GM08714 (cell line): ENCODE data around the gene GNL1.
"Not testable (repeated sequence)": the region's sequence is repeated elsewhere in the genome, so short reads cannot be mapped to it uniquely, and the experiment has no call there.

Experiments
- H3K4me3 ChIP-seq: fragments of 200-500 bp; sonication (Bioruptor generic); 2 replicates; pipeline ENCODE4 v1.5.1; 2014; ENCODE audit warnings: mild to moderate bottlenecking, low read length, inconsistent platforms
- ZNF274 ChIP-seq: IDR thresholded peaks from 2 replicates; pipeline ENCODE4 v1.6.1; 2012; ENCODE audit warnings: mild to moderate bottlenecking, low read depth, low read length

Gene GNL1, protein sequence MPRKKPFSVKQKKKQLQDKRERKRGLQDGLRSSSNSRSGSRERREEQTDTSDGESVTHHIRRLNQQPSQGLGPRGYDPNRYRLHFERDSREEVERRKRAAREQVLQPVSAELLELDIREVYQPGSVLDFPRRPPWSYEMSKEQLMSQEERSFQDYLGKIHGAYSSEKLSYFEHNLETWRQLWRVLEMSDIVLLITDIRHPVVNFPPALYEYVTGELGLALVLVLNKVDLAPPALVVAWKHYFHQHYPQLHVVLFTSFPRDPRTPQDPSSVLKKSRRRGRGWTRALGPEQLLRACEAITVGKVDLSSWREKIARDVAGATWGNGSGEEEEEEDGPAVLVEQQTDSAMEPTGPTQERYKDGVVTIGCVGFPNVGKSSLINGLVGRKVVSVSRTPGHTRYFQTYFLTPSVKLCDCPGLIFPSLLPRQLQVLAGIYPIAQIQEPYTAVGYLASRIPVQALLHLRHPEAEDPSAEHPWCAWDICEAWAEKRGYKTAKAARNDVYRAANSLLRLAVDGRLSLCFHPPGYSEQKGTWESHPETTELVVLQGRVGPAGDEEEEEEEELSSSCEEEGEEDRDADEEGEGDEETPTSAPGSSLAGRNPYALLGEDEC

DNA sequence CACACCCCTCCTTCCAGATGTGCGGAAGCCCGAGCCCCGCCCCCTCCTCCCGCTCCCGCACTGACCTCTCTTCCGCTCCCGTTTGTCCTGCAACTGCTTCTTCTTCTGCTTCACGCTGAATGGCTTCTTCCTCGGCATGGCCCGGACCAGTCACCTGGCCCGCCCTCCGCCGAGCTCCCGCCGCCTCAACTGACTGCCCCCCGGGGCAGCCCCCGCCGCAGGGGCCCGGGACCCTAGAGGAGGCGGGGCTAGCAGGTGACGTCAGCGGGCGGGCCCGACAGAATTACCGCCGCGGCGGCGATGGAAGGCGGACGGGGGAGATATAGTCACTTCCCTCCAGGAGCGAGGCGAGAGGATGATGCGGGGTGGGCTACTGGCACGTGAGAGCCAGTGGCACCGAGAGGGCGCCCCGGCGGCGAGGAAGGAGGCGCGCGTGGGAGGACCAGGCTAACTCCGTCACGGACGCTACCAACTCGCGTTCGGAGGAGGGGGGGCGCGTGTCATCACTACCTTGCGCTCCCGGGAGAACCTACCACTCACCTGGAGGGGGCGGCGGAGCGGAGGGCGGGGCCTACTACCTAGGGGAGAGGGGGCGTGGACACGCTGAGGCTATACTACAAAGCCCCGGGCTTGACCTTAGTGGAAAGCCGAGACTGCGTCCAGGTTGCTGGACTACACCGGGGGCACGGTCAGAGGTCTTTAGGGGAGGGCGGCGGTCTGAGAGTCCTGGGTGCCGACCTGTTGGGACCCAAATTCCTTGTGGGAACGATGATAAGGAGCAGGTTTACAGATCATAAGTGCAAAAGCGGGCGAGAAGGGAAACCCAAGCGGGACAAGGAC is at the start of gene GNL1:
TSS of gene GNL1 (minus strand) at position 424 of the 840 bp plus-strand sequence. CDS start at position 138, 286 bp downstream.
- TF ChIP-seq ZNF274, result no peak
- peak within 1 kb of the TSS; percentile 92 for H3K4me3 ChIP-seq

DNA sequence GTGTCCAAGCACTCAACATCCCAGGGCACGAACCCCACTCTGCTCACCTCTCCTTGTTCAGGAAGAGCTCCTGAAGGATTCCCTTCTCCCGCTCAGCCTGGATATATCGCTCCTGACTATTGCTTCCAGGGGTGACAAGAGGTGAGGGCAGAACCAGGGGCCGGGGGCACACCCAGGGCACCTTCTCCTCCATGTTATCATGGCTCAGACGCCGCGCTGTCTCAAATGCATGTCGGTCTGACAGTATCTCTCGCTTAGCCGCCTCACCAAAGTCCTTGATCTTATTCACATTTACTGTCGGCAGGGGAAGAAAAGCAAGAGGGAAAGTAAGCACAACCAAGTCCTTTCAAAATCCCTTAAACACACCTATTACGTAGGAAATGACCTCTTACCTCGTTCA is 47.7 kb upstream of the GNL1 start:
- no peak overlapping the region for H3K4me3 ChIP-seq
- TF ChIP-seq ZNF274, result no peak

DNA sequence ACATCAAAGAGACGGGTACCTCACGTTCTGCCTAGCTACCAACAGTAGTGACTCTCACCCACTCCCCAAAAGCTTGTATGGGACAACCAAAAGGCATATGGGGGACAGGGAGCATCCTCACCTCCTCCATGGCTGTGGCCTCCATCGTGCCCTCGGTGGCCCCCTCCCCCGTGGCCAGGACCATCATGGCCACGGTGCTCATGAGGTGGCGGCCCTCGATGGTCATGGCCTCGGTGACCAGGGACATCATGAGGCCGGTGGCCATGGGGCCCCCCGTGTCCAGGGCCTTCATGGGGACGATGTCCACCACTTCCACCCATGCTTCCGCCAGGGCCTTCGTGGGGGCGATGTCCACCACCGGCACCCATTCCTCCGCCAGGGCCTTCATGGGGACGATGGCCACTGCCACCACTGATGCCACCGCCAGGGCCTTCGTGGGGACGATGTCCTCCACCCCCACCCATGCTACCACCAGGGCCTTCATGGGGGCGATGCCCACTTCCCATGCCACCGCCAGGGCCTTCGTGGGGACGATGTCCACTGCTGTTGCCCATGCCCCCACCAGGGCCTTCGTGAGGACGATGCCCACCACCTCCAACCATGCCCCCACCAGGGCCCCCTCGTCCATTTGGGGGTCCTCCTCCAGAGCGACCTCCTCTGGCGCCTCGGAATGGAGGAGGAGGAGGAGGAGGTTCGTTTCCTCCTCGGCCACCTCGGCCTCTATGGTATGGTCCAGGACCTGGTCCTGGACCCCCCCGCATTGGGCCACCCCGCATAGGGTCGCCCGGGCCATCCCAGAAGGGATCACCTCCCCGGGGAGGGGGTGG is 45.7 kb upstream of the GNL1 start:
- no peak overlapping the region for H3K4me3 ChIP-seq
- no peak for TF ChIP-seq ZNF274

DNA sequence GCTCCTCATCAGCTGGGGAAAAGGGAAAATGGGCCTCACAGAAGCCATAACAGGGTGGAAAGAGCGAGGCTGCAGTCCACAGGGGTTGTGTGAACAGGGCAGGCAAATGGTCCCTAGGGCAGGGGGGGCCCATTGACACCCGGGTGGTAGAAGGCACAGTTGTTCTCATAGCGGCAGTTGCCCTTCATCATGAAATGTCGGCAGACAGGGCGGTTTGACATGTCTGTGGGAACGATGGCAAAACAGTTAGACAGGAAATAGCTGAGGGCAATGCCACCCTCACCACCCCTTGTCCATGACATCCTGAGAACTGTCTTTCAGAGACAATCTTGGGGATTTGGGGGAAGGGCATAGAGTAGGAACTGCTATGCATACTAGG is 45.1 kb upstream of the GNL1 start:
- no peak for TF ChIP-seq ZNF274

DNA sequence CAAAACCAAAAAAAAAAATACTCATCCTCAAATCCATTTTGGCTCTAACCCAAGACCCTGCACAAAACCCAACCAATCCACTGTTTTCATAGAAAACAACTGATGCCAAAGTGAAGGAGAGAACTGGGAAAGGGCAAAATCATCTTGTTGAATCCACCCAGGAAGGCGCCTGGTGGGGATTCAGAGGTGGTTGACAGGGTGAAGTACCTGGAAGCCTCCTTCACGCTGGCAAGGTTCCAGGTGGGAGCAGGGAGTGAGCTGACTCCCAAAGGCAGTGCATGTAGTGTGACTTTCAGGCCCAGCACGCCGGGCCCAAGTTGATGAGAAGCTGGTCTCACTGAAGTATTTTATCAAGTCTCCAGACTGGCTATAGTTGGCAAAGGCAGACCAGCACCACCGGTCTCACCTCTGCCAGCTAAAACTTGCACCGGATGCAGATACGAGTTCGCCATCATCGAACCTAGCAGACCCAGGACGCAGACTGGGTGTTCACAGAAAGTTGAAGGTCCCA is 44.2 kb upstream of the GNL1 start:
- no peak for TF ChIP-seq ZNF274
- no peak overlapping the region for H3K4me3 ChIP-seq

More for the DNA sequence above, 45.1 kb upstream of the GNL1 start:
- no peak overlapping the region for H3K4me3 ChIP-seq

DNA sequence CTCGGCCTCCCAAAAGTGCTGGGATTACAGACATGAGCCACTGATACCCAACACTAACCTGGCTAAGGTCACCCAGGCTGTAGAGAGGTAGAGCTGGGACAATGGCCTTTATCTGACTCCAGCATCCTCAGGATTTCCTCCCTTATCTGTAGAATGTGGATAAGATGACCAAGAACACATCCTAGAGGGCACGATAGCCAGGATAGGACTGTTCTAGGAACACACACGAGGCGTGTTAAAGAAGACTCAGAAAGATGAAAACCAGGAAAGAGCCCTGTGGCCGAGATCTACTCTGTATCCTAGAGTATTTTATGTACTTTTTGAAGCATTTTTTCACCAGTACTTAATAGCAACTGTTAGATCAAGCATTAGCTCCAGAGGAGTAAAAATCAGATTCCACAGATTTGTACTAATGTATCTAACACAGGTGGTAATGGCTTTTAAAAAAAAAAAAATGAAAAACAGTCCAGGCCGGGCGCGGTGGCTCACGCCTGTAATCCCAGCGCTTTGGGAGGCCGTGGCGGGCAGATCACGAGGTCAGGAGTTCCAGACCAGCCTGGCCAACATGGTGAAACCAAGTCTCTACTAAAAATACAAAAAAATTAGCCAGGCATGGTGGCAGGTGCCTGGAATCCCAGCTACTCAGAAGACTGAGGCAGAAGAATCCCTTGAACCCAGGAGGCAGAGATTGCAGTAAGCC is 43.5 kb upstream of the GNL1 start:
- H3K4me3 ChIP-seq, result no peak overlapping the region
- TF ChIP-seq ZNF274, result no peak

DNA sequence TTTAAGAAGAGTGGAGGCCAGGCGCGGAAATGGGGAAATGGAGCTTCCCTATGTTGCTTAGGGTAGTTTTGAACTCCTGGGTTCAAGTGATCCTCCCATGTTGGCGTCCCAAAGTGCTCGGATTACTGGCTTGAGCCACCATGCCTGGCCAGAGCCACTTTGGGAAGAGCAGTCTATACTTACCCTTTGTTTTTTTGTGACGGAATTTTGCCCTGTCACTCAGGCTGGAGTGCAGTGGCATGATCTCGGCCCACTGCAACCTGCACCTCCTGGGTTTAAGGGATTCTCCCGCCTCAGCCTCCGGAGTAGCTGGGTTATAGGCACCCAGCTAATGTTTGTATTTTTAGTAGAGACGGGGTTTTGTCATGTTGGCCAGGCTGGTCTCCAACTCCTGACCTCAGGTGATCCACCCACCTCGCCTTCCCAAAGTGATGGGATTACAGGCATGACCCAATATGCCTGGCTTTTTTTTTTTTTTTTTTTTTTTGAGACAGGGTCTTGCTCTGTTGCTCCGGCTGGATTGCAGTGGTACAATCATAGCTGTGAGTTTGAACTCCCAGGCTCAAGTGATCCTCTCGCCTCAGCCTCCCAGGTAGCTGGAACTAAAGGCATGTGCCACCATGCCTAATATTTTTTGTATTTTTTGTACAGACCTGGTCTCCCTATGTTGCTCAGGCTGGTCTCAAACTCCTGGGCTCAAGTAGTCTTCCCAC is 42.8 kb upstream of the GNL1 start:
- no peak overlapping the region for H3K4me3 ChIP-seq
- no peak for TF ChIP-seq ZNF274

DNA sequence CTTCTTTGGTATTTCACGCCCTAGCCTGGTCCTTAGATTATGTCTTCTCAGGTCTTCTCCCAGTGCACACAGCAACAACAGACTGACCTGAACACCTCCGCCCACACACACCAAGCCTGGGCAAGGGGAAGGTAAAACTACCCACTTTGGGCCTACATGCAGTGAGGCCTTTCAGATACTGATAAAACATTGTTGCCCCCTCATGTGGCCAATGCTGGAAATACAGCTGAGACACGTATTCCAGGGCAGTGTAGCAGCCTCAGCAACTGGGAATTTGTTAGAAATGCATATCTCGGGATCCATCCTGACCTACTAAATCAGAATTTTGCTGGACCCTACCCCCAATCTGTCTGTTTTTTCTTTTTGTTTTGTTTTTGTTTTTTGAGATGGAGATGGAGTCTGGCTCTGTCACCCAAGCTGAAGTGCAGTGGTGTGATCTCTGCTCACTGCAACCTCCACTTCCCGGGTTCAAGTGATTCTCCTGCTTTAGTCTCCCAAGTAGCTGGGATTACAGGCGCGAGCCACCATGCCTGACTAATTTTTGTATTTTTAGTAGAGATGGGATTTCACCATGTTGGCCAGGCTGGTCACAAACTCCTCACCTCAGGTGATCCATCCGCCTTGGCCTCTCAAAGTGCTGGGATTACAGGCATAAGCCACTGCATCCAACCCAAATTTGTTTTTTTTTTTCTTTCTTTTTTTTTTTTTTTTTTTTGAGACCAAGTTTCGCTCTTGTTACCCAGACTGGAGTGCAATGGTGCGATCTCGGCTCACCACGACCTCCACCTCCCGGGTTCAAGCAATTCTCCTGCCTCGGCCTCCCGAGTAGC is 41.2 kb upstream of the GNL1 start:
- not testable (repeated sequence) for H3K4me3 ChIP-seq

DNA sequence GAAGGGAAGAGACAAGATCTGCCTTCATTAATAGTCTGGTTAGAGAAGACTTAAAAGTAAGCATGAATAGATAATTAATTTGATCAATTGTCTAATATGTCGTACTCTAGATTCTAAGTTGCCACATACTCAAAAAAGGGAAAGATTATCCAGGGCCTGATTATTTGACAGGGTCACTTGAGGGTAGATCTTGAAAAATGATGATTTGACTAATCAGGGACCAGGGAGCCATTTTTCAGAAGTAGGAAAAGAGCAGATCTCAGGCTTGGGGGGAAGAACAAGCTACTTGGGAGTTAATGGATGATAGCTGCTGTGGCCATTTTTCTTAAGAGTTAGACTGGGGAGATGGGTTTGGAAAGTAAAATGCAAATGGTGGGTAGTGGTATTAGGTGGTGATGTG is 36.0 kb upstream of the GNL1 start:
- H3K4me3 ChIP-seq, result no peak overlapping the region
- TF ChIP-seq ZNF274, result no peak

DNA sequence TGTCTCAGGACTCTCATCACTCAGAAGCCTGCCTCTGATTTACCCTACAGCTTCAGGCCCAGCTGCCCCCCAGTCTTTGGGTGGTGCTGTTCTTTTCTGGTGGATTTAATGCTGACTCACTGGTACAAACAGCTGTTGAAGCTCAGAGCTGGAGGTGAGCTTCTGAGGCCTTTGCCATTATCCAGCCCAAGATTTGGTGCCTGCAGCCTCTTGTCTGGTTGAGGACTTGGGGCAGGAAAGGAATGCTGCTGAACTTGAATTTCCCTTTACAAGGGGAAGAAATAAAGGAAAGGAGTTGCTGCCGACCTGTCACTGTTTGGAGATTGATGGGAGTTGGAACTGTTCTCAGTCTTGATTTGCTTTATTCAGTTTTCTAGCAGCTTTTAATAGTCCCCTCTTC is 34.7 kb upstream of the GNL1 start:
- no peak for TF ChIP-seq ZNF274
- no peak overlapping the region for H3K4me3 ChIP-seq

DNA sequence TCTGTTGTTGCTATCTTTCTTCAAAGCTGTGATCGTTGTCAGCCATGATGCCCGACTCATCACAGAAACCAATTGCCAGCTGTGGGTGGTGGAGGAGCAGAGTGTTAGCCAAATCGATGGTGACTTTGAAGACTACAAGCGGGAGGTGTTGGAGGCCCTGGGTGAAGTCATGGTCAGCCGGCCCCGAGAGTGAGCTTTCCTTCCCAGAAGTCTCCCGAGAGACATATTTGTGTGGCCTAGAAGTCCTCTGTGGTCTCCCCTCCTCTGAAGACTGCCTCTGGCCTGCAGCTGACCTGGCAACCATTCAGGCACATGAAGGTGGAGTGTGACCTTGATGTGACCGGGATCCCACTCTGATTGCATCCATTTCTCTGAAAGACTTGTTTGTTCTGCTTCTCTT is 34.2 kb upstream of the GNL1 start:
- no peak for TF ChIP-seq ZNF274
- H3K4me3 ChIP-seq, result no peak overlapping the region
